GM19035 (cell line): Measurements from ENCODE around the gene DDX31.
"Not testable (repeated sequence)": the region's sequence is repeated elsewhere in the genome, so short reads cannot be mapped to it uniquely, and the experiment has no call there.

Source experiments
- ATAC-seq: cut with Tn5 transposase; IDR thresholded peaks from one replicate; pipeline ENCODE4 v1.9.1; 2021; ENCODE audit not compliant: unreplicated experiment

The DDX31 gene

DNA sequence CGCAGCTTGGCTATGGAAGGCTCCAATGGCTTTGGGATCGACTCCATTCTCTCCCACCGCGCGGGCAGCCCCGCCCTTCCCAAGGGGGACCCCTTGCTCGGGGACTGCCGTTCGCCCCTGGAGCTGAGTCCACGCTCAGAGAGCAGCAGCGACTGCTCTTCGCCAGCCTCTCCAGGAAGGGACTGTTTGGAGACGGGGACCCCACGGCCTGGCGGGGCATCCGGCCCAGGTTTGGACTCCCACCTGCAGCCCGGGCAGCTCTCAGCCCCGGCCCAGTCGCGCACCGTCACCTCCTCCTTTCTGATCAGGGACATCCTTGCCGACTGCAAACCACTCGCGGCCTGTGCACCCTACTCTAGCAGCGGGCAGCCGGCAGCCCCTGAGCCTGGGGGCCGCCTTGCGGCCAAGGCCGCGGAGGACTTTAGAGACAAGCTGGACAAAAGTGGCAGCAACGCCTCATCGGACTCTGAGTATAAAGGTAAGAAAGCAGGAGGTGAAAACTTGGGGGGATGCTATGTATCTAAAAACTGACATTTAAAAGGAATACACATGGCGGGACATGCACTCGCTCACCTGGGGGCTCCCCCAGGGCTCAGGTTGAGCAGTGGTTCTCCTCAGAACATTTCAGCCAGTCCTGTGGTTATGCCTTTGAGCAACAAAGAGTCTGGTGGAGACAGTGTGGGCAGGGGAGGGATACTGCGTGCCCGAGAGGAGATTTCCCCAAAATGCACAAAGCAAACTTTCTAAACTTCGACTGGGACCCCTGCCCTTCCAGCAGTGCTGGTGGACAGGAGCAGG lies 86.8 kb downstream of the DDX31 start:
- ATAC-seq = no peak

DNA sequence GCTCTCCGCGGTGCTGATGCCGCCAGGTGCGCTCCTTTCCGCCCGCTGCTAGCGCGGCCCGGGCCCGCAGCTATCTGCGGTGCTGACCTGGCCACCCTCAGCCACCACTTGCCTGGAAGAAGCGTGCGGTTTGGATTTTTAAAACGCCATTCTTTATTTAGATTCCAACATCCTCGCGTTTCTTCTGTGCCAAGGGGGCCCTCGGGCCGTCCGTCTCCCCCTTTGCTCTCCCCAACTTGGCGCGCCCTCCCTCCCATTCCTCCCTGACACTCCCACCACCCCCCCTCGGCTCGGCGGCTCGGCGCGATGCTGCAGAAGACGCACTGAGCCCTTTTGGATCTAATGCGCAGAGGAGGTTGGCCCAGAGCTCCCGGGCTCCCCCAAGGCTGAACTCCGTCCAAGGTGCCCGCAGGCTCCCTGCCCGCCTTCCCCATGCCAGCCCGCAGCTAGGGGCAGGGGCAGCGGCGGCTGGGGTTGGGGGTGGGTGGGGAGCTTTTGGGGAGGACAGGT lies 87.5 kb downstream of the DDX31 start, which contains the start of gene BARHL1:
BARHL1 (plus strand) TSS at position 331 of the 510 bp plus-strand sequence. CDS start 192 bp downstream, outside the sequence.
- no peak for ATAC-seq

DNA sequence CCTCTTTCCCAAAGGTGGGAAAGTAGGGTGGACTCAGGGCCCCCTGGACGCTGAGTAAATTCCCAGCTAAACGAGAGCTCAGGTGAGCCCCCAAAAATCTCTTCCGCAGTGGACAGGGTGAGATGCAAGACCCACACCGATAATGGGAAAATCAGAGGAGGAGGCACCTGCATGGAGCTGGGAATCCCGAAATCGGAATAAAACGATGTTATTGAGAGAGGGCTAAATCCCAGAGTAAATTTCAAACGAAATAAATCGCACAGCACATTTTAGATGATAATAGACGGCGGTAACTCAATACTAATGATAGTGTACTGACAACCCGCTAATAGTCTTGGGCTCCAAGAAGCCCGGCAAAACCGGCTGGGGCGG lies 90.4 kb downstream of the DDX31 start:
- no peak for ATAC-seq

DNA sequence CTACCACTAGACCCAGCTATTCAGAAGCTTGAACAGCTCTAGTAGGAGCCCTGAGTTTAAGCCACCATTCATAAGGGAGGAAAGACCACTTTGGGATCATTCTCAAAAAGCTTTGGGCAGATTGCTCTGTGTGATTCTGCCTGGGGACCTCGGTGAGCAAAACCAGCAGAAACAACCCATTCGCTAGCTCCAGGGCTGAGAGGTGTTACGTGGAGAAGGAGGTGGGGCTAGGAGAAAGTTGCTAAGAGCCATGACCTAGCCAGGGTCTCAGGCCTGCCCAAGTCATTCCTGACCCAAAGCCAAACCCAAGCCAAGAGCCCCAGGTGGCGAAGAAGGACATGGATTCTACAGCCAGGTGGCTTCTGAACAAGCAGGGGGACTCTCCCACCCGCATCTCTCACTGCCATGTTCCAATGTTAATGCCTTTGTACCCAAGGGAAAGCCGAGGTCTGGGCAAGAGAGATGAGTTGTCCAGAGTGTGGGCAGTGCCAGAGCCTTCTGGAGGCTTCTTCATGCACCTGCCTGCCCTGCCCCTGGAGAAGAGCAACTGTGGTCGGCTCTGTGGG lies 91.3 kb downstream of the DDX31 start:
- no peak for ATAC-seq

DNA sequence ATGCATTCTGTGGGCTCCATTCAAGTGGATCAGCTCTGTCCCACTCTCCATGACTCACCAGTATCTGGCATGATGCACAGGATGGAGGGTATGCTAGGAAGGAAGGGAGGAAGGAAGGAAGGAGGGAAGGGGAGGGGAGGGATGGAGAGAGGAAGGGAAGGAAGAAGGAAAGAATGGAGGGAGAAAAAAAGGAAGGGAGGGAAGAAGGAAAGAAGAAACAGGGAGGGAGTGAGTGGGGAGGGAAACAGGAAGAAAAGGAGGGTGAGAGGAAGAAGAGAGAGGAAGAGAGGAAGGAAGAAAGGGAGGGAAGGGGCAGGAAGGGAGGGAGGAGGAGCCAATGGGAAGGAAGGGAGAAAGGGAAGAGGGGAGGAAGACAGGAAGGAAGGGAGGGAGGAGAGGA lies 92.7 kb downstream of the DDX31 start:
- no peak for ATAC-seq

DNA sequence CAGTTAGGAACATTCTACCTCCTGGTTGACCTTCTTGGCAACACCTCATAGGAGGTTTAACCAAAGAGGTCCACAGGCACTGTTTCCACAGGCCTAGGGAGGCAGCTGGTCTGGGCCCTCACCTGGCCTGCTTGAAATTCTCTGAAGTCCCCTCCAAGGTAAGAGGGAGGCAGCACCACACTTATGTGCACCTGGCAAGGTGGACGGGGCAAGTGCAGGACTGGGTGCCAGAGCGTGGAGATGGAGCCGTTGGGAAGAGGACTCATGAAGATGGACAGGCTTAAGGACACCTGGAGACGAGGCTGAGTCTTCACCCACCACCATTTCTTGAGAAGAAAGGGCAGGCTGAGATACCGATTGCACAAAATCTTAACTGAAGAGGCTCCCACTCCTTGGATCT lies 94.0 kb downstream of the DDX31 start:
- no peak for ATAC-seq

DNA sequence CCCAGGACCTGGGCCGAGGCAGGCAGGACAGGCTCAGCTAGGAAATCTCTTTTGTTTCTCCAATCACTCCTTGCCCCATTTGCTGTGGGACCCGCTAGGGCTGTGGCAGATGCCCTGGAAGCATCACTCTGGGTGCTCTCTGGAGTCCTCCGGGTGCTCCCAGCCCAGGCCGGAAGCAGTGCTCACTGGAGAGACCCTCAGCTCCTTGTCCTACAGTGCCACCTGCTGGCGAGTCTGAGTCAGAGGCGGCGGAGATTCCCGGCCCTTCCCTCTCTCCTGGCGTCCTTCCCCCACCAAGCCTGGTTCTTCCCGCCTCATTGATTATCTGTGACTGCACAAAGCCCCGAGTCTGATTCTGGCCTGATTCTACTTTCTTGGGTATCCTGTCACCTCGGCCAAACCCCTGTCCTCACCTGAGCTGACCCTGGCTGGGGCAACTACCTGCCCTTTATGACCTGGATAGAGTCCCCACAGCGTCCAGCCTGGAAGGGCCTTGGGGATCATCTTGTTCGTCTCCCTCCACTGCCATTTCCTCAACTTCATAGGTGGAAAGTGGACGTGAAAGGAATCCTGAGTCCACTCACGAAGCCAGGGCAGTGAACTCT lies 94.7 kb downstream of the DDX31 start:
- ATAC-seq = no peak

DNA sequence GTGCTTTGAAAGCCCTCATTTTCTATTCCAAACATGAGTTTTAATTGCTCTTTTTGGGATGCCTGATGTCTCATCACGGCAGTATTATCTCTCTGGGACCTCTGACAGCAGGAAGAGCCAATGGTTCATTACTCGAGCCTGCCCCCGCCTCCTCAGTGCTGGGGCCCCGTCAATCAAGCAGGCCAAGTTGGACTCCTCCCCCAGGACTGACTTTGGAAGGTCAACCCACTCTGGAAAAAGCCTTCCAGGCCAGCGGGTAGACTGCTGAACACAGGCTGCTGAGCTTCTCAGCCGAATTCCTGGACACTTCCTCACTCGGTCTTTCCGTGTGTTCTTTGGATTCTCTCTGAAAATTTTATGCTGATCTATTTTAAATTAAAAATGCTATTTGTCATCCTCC lies 96.9 kb downstream of the DDX31 start:
- ATAC-seq = no peak

DNA sequence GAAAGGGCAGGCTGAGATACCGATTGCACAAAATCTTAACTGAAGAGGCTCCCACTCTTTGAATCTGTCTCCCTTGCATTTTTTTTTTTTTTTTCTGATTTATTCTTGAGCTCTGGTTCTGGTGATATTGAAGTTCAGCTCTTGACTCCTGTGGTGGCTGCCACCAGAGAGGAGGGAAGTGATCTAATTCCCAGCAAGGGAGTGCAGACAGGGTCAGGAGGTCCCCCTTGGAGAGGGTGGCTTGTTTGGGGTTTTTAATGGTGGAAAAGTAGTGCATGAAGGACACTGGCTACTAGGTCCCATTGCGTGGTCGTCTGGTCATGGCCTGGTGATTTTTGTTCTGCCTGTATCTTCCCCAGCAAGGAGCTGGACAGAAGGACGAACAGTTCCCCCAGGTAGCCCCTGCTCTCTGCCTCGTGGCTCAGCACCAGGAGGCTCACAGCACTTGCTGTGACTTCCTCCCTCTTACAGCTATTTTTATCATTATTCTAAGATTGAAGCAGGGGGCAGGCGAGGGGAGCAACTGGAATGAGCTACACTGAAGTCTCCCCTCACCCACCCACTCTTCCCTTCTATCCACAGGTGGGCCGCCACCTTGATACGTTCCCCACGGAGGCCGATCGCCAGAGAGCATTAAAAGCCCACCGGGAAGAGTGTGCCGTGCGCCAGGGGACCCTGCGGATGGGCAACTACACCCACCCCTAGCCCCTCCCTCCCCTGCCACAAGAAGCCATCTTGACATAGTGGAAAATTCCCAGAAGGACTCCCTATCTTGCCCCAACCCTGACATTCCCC lies 97.8 kb downstream of the DDX31 start:
- ATAC-seq = no peak

DNA sequence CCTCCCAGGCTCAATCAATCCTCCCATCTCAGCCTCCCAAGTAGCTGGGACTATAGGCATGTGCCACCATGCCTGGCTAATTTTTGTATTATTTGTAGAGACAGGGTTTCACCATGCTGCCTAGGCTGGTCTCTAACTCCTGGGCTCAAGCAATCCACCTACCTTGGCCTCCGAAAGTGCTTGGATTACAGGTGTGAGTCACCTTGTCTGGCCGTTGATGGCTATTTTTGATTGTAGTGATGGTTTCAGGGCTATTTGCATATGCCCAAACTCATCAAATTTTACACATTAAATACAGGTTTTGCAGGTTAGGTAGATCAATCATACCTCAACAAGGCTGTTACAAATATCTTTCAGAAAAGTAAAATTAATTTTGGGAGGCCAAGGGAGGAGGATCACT lies 101.0 kb downstream of the DDX31 start:
- ATAC-seq = not testable (repeated sequence)

DNA sequence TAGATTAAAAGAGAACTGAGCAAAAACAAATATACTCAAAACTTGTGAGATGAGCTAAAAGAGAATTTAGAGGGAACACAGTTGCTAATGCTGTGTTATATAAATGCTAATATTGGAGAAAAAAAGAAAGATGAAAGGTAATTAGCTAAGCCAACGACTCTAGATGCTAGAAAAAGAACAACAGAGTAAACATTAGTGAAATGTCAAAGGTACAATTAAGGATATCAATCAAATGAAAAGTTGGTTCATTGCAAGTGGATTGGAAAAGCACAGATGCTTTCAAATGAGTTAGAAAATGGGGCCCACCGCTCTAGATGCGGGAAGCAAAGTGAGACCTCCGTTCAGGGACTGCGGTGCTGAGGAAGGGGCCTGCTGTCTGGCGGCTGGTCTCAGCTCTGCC lies 105.3 kb downstream of the DDX31 start:
- no peak for ATAC-seq

DNA sequence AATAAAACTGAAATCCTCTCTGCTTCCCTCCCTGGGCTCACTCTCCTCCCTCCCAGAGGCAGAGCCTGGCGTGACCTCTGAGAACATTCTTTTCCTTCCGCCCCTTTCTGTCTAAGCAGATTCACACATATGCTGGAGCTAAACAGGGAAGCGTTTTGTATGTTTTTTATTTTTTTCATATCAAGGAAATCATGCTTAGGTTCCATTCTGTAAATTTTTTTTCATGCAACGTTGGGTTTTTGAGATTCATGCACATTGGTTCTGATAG lies 107.5 kb downstream of the DDX31 start:
- ATAC-seq = no peak

DNA sequence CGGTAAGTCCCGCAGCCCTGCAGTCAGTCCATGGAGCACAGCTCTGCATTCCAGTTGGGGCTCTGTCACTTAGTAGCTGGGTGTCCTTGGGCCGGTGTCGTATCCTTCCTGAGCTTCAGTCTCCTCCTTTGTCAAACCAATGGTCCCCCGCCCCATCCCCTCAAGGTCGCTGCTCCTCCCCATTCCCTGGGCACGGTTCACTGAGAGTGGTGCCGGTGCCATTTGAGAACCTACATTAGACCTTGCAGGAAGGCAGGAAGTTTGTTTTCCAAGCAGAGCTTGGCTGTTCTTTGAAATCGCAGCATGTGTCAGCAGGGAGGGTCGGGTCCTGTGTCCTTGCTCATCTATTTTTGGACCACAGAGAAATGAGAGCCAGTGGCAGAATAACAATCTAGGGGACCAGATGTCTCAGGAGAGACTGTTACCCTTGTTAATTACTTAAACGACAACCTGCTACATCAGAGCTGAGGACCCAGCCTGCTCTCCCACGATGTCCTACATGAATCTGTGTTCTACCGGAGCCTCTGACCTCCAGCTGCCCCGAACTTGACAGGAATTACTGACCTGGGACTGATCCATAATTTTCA lies 109.1 kb downstream of the DDX31 start:
- no peak for ATAC-seq

DNA sequence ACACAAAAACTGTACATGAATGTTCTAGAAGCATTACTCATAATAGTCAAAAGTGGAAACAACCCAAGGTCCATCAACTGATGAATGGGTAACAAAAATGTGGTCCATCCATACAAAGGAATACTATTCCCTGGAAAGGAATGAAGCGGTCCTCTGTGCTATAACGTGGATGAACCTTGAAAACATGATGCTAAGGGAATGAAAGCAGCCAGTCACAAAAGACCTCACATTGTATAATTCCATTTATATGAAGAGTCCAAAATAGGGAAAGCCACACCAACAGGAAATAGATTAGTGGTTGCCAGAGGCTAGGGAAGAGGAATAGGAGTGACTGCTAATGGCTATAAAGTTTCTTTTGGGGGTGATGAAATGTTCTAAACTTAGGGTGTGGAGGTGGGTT lies 110.1 kb downstream of the DDX31 start:
- ATAC-seq = no peak

DNA sequence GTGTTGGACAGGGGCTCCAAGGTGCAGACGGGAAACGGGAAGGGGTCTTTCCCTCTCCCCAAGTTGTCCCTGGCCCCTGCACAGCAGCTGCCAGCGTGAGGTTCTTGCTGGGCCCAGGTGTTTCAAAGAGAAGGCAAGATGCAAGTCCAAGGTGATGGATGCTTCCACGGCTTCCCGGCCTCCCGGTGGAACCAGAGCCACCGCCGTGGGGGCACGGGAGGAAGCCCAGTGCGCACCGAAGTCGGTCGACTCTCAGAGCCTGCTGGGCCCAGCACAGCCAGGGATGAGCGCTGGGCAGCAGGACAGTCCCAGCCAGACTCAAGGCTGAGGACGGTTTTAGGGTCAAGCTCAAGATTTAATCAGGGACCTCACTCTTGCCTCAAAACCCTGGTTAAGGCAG lies 112.6 kb downstream of the DDX31 start:
- ATAC-seq = no peak

DNA sequence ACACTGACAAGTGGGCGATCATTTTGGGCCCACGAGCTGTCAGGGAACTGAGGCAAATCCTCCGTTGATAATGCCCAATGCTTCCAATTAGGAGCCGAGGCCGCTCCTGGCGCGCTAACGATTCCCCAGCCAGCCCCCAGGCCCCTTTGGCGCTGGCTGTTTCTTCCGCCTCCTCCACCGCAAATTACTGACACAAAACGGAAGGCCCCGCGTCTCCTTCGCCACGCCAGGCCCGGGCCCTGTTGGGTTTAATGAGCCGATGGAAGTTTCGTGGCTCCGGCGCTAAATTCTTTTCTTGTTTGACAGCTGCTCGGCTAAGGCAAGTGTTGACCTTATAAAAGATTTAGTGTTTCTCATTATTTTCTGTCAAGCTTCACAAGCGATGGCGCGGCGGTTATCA lies 113.1 kb downstream of the DDX31 start:
- ATAC-seq = no peak

DNA sequence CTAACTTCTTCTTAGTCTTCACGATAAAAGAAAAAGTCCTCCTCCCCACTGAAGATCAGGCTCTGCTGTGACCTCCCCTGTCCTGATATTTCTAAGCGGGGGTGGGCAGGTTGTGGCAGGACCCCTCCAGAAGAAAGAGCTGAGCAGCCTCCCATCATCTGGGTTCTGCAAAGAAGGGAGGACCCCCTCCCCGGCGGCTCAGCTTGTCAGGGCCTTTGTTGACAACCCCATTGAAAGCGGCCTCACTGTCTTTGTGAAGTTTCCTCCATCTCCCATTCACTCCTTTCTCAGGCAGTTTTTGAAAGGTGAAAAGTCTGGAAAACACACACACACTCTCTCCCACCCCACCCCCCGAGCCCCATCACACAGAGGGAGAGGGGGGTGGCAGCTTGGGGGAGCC lies 113.5 kb downstream of the DDX31 start:
- no peak for ATAC-seq

DNA sequence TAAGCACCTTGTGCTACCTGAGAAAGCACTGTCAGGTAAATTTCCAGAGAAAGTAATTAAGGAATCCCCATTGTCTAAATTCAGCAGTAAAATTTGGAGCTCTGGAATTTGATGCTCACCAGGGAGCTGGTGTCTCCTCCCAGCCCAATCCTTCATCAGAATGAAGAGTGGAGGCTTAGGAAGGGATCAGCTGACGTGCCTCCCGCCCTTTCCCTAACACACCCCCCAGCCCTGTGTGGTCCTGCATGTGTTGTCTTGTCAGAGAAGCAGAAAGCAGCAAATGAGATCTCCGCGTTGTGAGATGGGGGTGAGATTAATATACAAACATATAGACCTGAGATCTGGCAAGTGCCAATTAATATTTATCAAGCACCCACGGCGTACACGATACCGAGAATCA lies 114.3 kb downstream of the DDX31 start:
- no peak for ATAC-seq

DNA sequence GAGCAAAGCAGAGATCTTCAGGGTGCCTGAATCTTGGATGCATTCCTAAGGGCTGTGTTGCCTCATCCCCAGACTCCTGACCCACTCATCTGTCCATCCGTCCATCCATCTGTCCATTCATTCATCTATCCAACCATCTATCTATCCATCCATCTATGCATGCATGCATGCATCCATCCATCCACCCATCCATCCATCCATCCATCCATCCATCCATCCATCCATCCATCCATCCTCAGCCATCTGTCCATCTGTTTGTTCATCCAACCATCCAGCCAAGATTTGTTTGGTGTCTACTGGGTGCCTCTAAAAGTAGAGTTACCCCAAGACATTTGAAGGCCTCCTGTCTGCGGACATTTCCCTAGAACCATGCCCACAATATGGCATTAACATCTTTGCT lies 115.0 kb downstream of the DDX31 start:
- ATAC-seq = no peak

DNA sequence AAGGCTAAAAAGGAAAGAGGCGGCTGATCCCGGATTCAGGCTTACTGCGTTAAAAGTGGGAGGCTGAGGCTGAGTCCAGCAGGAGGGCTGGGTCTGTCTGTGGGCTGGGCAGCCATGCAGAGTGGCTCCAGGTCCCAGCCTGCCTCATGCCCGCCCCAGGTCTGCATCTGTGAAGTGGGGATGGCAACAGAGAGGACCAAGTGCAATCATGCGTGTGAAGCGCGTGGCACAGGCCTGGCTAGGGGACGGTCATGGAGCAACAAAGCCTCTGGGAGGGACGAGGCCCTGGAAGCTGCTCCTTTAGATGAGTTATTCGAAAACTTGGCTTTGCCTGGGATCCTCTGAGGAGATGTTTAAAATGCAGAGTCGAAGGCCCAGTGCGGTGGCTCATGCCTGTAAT lies 117.7 kb downstream of the DDX31 start:
- ATAC-seq = no peak

DNA sequence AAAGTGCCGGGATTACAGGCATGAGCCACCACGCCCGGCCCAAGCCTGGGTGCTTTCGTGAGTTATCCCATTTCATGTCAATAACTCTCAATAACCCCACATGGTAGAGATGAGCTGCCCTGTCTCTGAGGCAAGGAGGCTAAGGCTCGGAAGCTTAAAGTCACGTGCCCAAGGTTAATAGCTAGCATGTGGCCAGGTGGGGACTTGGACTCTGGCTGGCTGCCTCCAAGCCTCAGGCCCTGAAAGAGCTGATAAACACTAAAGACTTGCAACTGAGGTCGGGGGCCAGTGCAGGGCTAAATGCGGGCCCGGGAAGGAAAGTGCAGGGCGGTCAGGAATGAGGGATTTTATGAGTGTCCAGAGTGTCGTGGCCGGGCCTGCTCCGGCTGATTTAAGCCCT lies 118.2 kb downstream of the DDX31 start:
- no peak for ATAC-seq
